Transverse colon (tissue), 4 donors: Measurements from ENCODE around the gene RERE. TPM values are rescaled to one million over a fixed set of nuclear protein-coding genes. Genes with fewer than 3 reads are reported as not detected.

ENCODE experiments used
- DNase-seq: peaks from one replicate; pipeline ENCODE4 v3.0.0-alpha.2; 2019
- H3K27ac ChIP-seq, 4 donors: fragments of 200-600 bp; sonication (generic); 2 replicates each; pipeline ENCODE4 v1.5.1; 2016 to 2018; ENCODE audit warnings: inconsistent platforms in 4 of 4
- H3K27me3 ChIP-seq: fragments of 200-600 bp; sonication (generic); 2 replicates; pipeline ENCODE4 v1.5.1; 2017; ENCODE audit warnings: inconsistent platforms
- H3K36me3 ChIP-seq, 4 donors: fragments of 200-600 bp; sonication (generic); 2 replicates each; pipeline ENCODE4 v1.5.1; 2017 to 2019; ENCODE audit warnings: inconsistent platforms in 4 of 4
- H3K4me1 ChIP-seq, 4 donors: fragments of 200-600 bp; sonication (generic); 2 replicates each; pipeline ENCODE4 v1.5.1; 2017 to 2020; ENCODE audit warnings: inconsistent platforms in 4 of 4
- H3K4me3 ChIP-seq, 4 donors: fragments of 200-600 bp; sonication (generic); 1 replicate in 1 of 4; 2 replicates in 3 of 4; pipeline versions ENCODE4 v1.5.1 to v1.6.1; 2017 to 2019; ENCODE audit warnings: inconsistent platforms in 4 of 4
- H3K9me3 ChIP-seq, 2 donors: fragments of 200-600 bp; sonication (generic); 2 replicates each; pipeline ENCODE4 v1.5.1; 2017 to 2019; ENCODE audit warnings: inconsistent platforms in 2 of 2
- EP300 ChIP-seq: sonication (generic); formaldehyde crosslinking; IDR thresholded peaks from one replicate; pipeline ENCODE4 v1.6.1; 2017; ENCODE audit warnings: antibody characterized with exemption, low read depth
- POLR2A ChIP-seq: fragments of 450-650 bp; IDR thresholded peaks from one replicate; pipeline ENCODE4 v1.6.1; 2016; ENCODE audit warnings: antibody characterized with exemption, mild to moderate bottlenecking, moderate library complexity
- POLR2AphosphoS5 ChIP-seq, 3 donors: sonication (generic); formaldehyde crosslinking; IDR thresholded peaks; one replicate each; pipeline ENCODE4 v1.6.1; 2016; ENCODE audit warnings: antibody characterized with exemption in 3 of 3
- WGBS, 2 donors: methylation state at CpG; one replicate each; pipeline ENCODE4 v1.1.5; 2018; ENCODE audit warnings: low coverage in 1 of 2; 5-methylcytosine and 5-hydroxymethylcytosine counted together
- in situ Hi-C, 4 donors: fragments of 200-750 bp; cut with MboI; loops; one replicate each; pipeline versions ENCODE4 v1.15.0 to v1.15.1; 2017; ENCODE audit warnings: low sequenced_read_pairs in 3 of 4, low pct_ligation_motif_present in 1 of 4, low pct_unique_long_range_greater_than_20kb in 1 of 4
- intact Hi-C: fragments of 100-400 bp; cut with DNase I; formaldehyde crosslinking; loops from one replicate; pipeline ENCODE4 v1.15.1; 2023; ENCODE audit warnings: low total_unique reads
- total RNA-seq, 4 donors: library from RNA; depleted of rRNA; stranded (reverse); fragments of >200 nt; gene quantifications; one replicate each; pipeline ENCODE4 v1.1.0, GENCODE V29; 2016
- TF ChIP-seq, protein P1 (sequence below), 5 experiments: fragments of 200-600 bp in 3 of 5; fragments of 450-650 bp in 2 of 5; sonication (generic) in 3 of 5; IDR thresholded peaks; 1 replicate in 2 of 5; 2 replicates in 3 of 5; pipeline ENCODE4 v1.5.1; 2016 to 2017; ENCODE audit warnings: antibody characterized with exemption in 5 of 5, inconsistent platforms in 3 of 5, mild to moderate bottlenecking in 2 of 5, moderate library complexity in 1 of 5

Gene RERE
- total RNA-seq, 4 donors from 2014 or later = 80.3 to 657 (median 105) TPM

GRCh38 chr1:8388732-8389562 lies 428.5 kb downstream of the RERE start:
- intact Hi-C loops = no loop called here
- 94 to 96% methylated on average over 7 to 12 of the region's 12 CpGs for WGBS, 2 donors
- TF ChIP-seq, protein P1, sequence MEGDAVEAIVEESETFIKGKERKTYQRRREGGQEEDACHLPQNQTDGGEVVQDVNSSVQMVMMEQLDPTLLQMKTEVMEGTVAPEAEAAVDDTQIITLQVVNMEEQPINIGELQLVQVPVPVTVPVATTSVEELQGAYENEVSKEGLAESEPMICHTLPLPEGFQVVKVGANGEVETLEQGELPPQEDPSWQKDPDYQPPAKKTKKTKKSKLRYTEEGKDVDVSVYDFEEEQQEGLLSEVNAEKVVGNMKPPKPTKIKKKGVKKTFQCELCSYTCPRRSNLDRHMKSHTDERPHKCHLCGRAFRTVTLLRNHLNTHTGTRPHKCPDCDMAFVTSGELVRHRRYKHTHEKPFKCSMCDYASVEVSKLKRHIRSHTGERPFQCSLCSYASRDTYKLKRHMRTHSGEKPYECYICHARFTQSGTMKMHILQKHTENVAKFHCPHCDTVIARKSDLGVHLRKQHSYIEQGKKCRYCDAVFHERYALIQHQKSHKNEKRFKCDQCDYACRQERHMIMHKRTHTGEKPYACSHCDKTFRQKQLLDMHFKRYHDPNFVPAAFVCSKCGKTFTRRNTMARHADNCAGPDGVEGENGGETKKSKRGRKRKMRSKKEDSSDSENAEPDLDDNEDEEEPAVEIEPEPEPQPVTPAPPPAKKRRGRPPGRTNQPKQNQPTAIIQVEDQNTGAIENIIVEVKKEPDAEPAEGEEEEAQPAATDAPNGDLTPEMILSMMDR (IDR thresholded peaks at IDR 0.05) = no peak
- no peak overlapping the region for H3K4me3 ChIP-seq
- H3K9me3 ChIP-seq = no peaks in the 10 kb centered on the region
- H3K36me3 ChIP-seq = no peaks in the 10 kb centered on the region
- peaks cover 4 to 47% (median 17%) of the 10 kb centered on the region in 4 donors for H3K4me1 ChIP-seq
- H3K27me3 ChIP-seq = no peaks in the 10 kb centered on the region
- H3K27ac ChIP-seq = no peak overlapping the region
- in situ Hi-C loops = no loop called here
- no peak for DNase-seq

DNA sequence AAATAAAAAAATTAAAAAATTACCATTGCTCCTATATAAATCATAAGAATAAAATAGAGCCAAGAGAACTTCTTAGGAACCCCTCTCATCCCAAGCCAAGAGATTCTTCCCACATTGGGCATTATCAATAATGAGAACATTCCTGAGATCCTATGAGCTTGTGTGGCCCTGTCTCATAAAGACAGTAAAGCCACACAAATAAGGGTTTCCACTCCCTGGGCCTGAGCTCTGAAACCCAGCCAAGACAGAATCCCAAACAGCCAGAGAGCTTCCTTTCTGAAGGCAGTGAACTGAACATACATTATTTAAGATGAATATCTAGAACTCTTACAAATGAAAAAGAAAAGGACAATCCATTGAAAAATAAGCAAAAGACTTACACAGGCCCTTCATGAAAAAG lies 431.2 kb downstream of the RERE start:
- no peaks in the 10 kb centered on the region for H3K9me3 ChIP-seq
- peaks cover 0 to 6% (median 0%) of the 10 kb centered on the region in 4 donors for H3K36me3 ChIP-seq
- peaks cover 6 to 62% (median 25%) of the 10 kb centered on the region in 4 donors for H3K4me1 ChIP-seq
- intact Hi-C loops (no loop called here), in situ Hi-C loops (no loop called here)
- no peaks in the 10 kb centered on the region for H3K27me3 ChIP-seq
- DNase-seq = no peak
- no peak overlapping the region for H3K4me3 ChIP-seq
- peak overlapping the region in 1 of 4 donors; percentile 26 for H3K27ac ChIP-seq
- TF ChIP-seq EP300 = no peak
- TF ChIP-seq, protein P1 (IDR thresholded peaks at IDR 0.05) = no peak
- TF ChIP-seq POLR2AphosphoS5 (IDR thresholded peaks at IDR 0.05) = no peak
- no peak for TF ChIP-seq POLR2A

GRCh38 chr1:8384577-8384976 lies 432.9 kb downstream of the RERE start:
- H3K4me3 ChIP-seq = no peak overlapping the region
- no peak for DNase-seq
- peak overlapping the region in 1 of 4 donors; percentile 33 for H3K27ac ChIP-seq
- no peaks in the 10 kb centered on the region for H3K9me3 ChIP-seq
- H3K36me3 ChIP-seq = peaks cover 0 to 6% (median 0%) of the 10 kb centered on the region in 4 donors
- WGBS, 2 donors = 75% methylated on average over 2 of the region's 2 CpGs; no CpG with 5 or more reads in 1 of the 2 donors
- in situ Hi-C loops (no loop called here), intact Hi-C loops (no loop called here)
- peaks cover 11 to 72% (median 31%) of the 10 kb centered on the region in 4 donors for H3K4me1 ChIP-seq
- H3K27me3 ChIP-seq = no peaks in the 10 kb centered on the region
- TF ChIP-seq EP300 (no peak), POLR2AphosphoS5 (IDR thresholded peaks at IDR 0.05) (no peak), POLR2A (no peak)
- TF ChIP-seq, protein P1 (IDR thresholded peaks at IDR 0.05) = no peak

DNA sequence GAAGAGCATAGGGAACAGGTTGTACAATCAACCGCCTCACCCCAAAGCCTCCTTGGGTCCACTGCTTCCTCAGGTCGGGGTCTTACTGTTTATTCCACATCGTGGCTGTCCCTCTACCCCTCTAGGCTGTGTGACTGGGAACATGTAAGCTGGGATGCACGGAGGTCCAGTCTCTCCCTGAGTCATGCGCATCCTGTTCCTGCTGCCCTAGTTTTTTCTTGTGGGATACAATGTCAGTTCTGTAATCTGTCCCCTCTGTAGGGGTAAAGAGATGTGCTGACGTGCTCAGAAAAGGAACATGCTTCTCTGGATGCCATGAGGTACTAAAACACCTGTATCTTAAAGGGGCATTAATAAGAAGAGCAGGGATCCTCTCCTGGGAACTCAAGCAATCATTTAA lies 433.4 kb downstream of the RERE start:
- DNase-seq = no peak
- peaks cover 16 to 77% (median 36%) of the 10 kb centered on the region in 4 donors for H3K4me1 ChIP-seq
- H3K27ac ChIP-seq = peak overlapping the region in 1 of 4 donors; percentile 33
- in situ Hi-C loops = no loop called here
- no peaks in the 10 kb centered on the region for H3K27me3 ChIP-seq
- H3K9me3 ChIP-seq = no peaks in the 10 kb centered on the region
- intact Hi-C loops = no loop called here
- TF ChIP-seq, protein P1 (IDR thresholded peaks at IDR 0.05) = no peak
- H3K4me3 ChIP-seq = no peak overlapping the region
- 86 to 100% methylated on average over 2 to 6 of the region's 6 CpGs for WGBS, 2 donors
- peaks cover 0 to 6% (median 0%) of the 10 kb centered on the region in 4 donors for H3K36me3 ChIP-seq
